Measurements from ENCODE around the gene CCDC180. TPM values are rescaled to one million over a fixed set of nuclear protein-coding genes. Genes with fewer than 3 reads are reported as not detected.

CCDC180 gene
- total and polyA plus RNA-seq, 10 of the 15 experiments (the other 5 are each of a cell fraction or from before 2014, with no cell fraction given): 0.31 to 1.1 (median 0.57) TPM

DNA sequence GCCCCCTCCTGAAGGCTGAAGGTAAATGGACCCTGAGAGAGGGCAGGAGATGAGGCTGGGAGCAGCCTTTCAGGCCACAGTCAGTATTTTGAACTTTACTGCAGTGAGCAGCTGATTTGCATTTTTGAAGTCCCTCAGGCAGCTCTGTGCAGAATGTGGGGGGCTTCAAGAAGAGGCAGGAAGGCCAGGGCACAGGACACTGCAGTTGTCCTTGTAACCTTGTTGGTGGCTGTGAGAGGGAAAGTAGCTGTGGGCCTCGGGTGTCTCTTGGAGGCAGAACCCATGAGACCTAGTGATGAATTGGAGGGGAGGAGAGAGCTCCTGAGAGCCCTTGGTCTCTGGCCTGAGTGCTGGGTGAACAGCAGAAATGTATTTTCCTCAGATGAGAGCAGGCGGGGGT, 2.6 kb downstream of the CCDC180 start:
- DNase-seq (ENCODE audit: low read depth, low spot score): no peak
- H3K9ac ChIP-seq (ENCODE audit: control insufficient read depth, insufficient read depth, low read length): no peak overlapping the region
- no peak for ATAC-seq
- BruUV-seq (replicated peaks): no TSS peak
- H3K9me3 ChIP-seq (replicated peaks; ENCODE audit: control insufficient read depth, insufficient read depth, low read length): no peaks in the 10 kb centered on the region; the same call in 2 of the 3 replicates
- in situ Hi-C loops (cut with MboI) (no loop called here), intact Hi-C loops (cut with micrococcal nuclease; ENCODE audit: unreplicated experiment) (no loop called here)
- no peaks in the 10 kb centered on the region; a peak in 1 of 4 replicates for H3K27me3 ChIP-seq (replicated peaks in 1 of 2; ENCODE audit: control insufficient read depth in 2 of 2, insufficient read depth in 2 of 2, low read length in 1 of 2)
- ChIA-PET CTCF (no interaction called here), POLR2A (no interaction called here), RAD21 (ENCODE audit: unreplicated experiment) (no interaction called here), SMC1A (ENCODE audit: uncharacterized antibody, unreplicated experiment) (no interaction called here)
- no peaks in the 10 kb centered on the region for H3K79me2 ChIP-seq (ENCODE audit: control insufficient read depth, insufficient read depth, low read length)
- H4K20me1 ChIP-seq (ENCODE audit: control insufficient read depth, insufficient read depth): no peaks in the 10 kb centered on the region
- H3K4me3 ChIP-seq: no peak overlapping the region
- no peaks in the 10 kb centered on the region for H3K4me1 ChIP-seq (ENCODE audit: control insufficient read depth, insufficient read depth, low read length)
- no peaks in the 10 kb centered on the region; a peak in 1 of 4 replicates for H3K36me3 ChIP-seq (ENCODE audit: control insufficient read depth in 2 of 2, insufficient read depth in 2 of 2, low read length in 1 of 2)
- WGBS (ENCODE audit: insufficient coverage, insufficient replicate concordance, low lambda C conversion rate, missing lambda C conversion rate): 21% methylated on average over 2 of the region's 2 CpGs
- no peak overlapping the region for H3K27ac ChIP-seq (ENCODE audit: control insufficient read depth, insufficient read depth)
- no peak for FAIRE-seq
- TF ChIP-seq JUND (IDR thresholded peaks at IDR 0.05; ENCODE audit: low read depth, low read length): no peak
- TF ChIP-seq, protein P1, sequence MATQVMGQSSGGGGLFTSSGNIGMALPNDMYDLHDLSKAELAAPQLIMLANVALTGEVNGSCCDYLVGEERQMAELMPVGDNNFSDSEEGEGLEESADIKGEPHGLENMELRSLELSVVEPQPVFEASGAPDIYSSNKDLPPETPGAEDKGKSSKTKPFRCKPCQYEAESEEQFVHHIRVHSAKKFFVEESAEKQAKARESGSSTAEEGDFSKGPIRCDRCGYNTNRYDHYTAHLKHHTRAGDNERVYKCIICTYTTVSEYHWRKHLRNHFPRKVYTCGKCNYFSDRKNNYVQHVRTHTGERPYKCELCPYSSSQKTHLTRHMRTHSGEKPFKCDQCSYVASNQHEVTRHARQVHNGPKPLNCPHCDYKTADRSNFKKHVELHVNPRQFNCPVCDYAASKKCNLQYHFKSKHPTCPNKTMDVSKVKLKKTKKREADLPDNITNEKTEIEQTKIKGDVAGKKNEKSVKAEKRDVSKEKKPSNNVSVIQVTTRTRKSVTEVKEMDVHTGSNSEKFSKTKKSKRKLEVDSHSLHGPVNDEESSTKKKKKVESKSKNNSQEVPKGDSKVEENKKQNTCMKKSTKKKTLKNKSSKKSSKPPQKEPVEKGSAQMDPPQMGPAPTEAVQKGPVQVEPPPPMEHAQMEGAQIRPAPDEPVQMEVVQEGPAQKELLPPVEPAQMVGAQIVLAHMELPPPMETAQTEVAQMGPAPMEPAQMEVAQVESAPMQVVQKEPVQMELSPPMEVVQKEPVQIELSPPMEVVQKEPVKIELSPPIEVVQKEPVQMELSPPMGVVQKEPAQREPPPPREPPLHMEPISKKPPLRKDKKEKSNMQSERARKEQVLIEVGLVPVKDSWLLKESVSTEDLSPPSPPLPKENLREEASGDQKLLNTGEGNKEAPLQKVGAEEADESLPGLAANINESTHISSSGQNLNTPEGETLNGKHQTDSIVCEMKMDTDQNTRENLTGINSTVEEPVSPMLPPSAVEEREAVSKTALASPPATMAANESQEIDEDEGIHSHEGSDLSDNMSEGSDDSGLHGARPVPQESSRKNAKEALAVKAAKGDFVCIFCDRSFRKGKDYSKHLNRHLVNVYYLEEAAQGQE (IDR thresholded peaks at IDR 0.05; ENCODE audit: low read depth, low read length): no peak
- no peak for TF ChIP-seq CHD4 (IDR thresholded peaks at IDR 0.05)
- TF ChIP-seq MYC (IDR thresholded peaks at IDR 0.05; ENCODE audit: insufficient read depth, insufficient read length, insufficient replicate concordance, low read length, severe bottlenecking): no peak
- TF ChIP-seq, protein P2, sequence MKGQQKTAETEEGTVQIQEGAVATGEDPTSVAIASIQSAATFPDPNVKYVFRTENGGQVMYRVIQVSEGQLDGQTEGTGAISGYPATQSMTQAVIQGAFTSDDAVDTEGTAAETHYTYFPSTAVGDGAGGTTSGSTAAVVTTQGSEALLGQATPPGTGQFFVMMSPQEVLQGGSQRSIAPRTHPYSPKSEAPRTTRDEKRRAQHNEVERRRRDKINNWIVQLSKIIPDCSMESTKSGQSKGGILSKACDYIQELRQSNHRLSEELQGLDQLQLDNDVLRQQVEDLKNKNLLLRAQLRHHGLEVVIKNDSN (IDR thresholded peaks at IDR 0.05; ENCODE audit: borderline replicate concordance, extremely low read length, insufficient read depth, low read depth, low read length): no peak
- no peak for TF ChIP-seq SIN3A (IDR thresholded peaks at IDR 0.05; ENCODE audit: low read depth, low read length)
- no peak for TF ChIP-seq ZNF622 (IDR thresholded peaks at IDR 0.05)
- no peak for TF ChIP-seq KAT2A (conservative IDR thresholded peaks at IDR 0.05; ENCODE audit: control insufficient read depth, low read depth, low read length)
- TF ChIP-seq IKZF2 (IDR thresholded peaks at IDR 0.05): no peak
- no peak for TF ChIP-seq RAD51 (IDR thresholded peaks at IDR 0.05)
- no peak overlapping the region for H2AFZ ChIP-seq (ENCODE audit: control insufficient read depth, low read depth, low read length)
- no peak overlapping the region for H3K4me2 ChIP-seq (ENCODE audit: control insufficient read depth, insufficient read depth)
